Activated CD8-positive, alpha-beta memory T cell treated with anti-CD3 and anti-CD28 coated beads for 4 hours (primary cell): ENCODE data around the gene UBE2U.
"Not testable (repeated sequence)": the region's sequence is repeated elsewhere in the genome, so short reads cannot be mapped to it uniquely, and the experiment has no call there.

Experiments used
- DNase-seq, 2 donors: peaks; one replicate each; pipeline ENCODE4 v3.0.0-alpha.2; 2020; ENCODE audit warnings: low read depth in 2 of 2

The UBE2U gene

GRCh38 chr1:64240206-64240605 is 36.8 kb downstream of the UBE2U start:
- DNase-seq: no peak

GRCh38 chr1:64241069-64241468 is 37.6 kb downstream of the UBE2U start:
- DNase-seq: no peak

GRCh38 chr1:64242895-64243756 is 39.7 kb downstream of the UBE2U start:
- DNase-seq: no peak

GRCh38 chr1:64243757-64244080 is 40.3 kb downstream of the UBE2U start:
- DNase-seq: no peak

GRCh38 chr1:64245495-64245894 is 42.1 kb downstream of the UBE2U start:
- DNase-seq: no peak

GRCh38 chr1:64246294-64246917 is 43.0 kb downstream of the UBE2U start:
- DNase-seq: no peak

GRCh38 chr1:64248065-64248464 is 44.6 kb downstream of the UBE2U start:
- DNase-seq: no peak

- DNase-seq: not testable (repeated sequence)
Observed at GRCh38 chr1:64250472-64250871, 47.0 kb downstream of the UBE2U start.

GRCh38 chr1:64251971-64252370 is 48.5 kb downstream of the UBE2U start:
- DNase-seq: no peak

GRCh38 chr1:64257233-64257632 is 53.8 kb downstream of the UBE2U start:
- DNase-seq: not testable (repeated sequence)

GRCh38 chr1:64258444-64258843 is 55.0 kb downstream of the UBE2U start:
- DNase-seq: not testable (repeated sequence)

- no peak for DNase-seq
Observed at GRCh38 chr1:64263335-64263734, 59.9 kb downstream of the UBE2U start.

- DNase-seq: no peak
Observed at GRCh38 chr1:64263856-64264255, 60.4 kb downstream of the UBE2U start.

GRCh38 chr1:64265141-64265540 is 61.7 kb downstream of the UBE2U start:
- DNase-seq: no peak

GRCh38 chr1:64266991-64267390 is 63.6 kb downstream of the UBE2U start:
- no peak for DNase-seq

GRCh38 chr1:64268653-64269557 is 65.5 kb downstream of the UBE2U start:
- peak; percentile 7 to 26 for DNase-seq

- DNase-seq: no peak
Observed at GRCh38 chr1:64269558-64269884, 66.1 kb downstream of the UBE2U start.

- no peak for DNase-seq
Observed at GRCh38 chr1:64280001-64280400, 76.6 kb downstream of the UBE2U start.

GRCh38 chr1:64282351-64282750 is 78.9 kb downstream of the UBE2U start:
- no peak for DNase-seq

- no peak for DNase-seq
Observed at GRCh38 chr1:64287071-64287470, 83.6 kb downstream of the UBE2U start.

GRCh38 chr1:64290420-64290819 is 87.0 kb downstream of the UBE2U start:
- DNase-seq: no peak

GRCh38 chr1:64291931-64292330 is 88.5 kb downstream of the UBE2U start:
- no peak for DNase-seq

GRCh38 chr1:64292399-64292798 is 89.0 kb downstream of the UBE2U start:
- no peak for DNase-seq
